ENCODE measurements around the gene GRM7. TPM values are rescaled to one million over a fixed set of nuclear protein-coding genes. Genes with fewer than 3 reads are reported as not detected.

GRM7 gene
- total and polyA plus RNA-seq, 9 of the 15 experiments (the other 6 are each of a cell fraction or from before 2014, with no cell fraction given) = not detected

- no peak for TF ChIP-seq ZBTB9 (CRISPR knock-in tag; IDR thresholded peaks at IDR 0.05)
- no peak for TF ChIP-seq PURB (CRISPR knock-in tag; IDR thresholded peaks at IDR 0.05; ENCODE audit: low read depth)
Measured at GRCh38 chr3:6989608-6990291, 128.8 kb downstream of the GRM7 start (continued).

- no TSS peak for BruUV-seq (replicated peaks)
- no peak overlapping the region for H3K4me2 ChIP-seq (ENCODE audit: insufficient read depth, low read length)
- H3K36me3 ChIP-seq (ENCODE audit: control insufficient read depth, insufficient read depth, low read length) = no peaks in the 10 kb centered on the region
- FAIRE-seq (no peak), DNase-seq (ENCODE audit: extremely low read depth in 1 of 4, low spot score in 3 of 4) (peak in 2 of 4 experiments; percentile 1 to 15), ATAC-seq (no peak)
- in situ Hi-C loops (cut with MboI) = no loop called here
- no peaks in the 10 kb centered on the region for H3K27me3 ChIP-seq (ENCODE audit: control insufficient read depth in 2 of 2, insufficient read depth in 2 of 2, low read length in 2 of 2)
- intact Hi-C loops (cut with micrococcal nuclease) = no loop called here
- H3K4me1 ChIP-seq (replicated peaks in 1 of 2; ENCODE audit: control insufficient read depth in 2 of 2, insufficient read depth in 2 of 2, low read length in 2 of 2) = no peaks in the 10 kb centered on the region
- H3K79me2 ChIP-seq (ENCODE audit: control insufficient read depth, insufficient read depth, low read length) = no peaks in the 10 kb centered on the region
- CTCF ChIA-PET (ENCODE audit: low intra/inter-chr PET ratio) = no interaction called here
- no peaks in the 10 kb centered on the region; the same call in 1 of the 2 replicates for H3K9me3 ChIP-seq (replicated peaks; ENCODE audit: control insufficient read depth, insufficient read depth, low read depth, low read length)
- no peak overlapping the region for H2AFZ ChIP-seq (ENCODE audit: low read depth, low read length)
- no peak overlapping the region for H3K9ac ChIP-seq (ENCODE audit: insufficient read depth in 1 of 2, low read depth in 2 of 2, low read length in 2 of 2)
- no peaks in the 10 kb centered on the region for H4K20me1 ChIP-seq (replicated peaks; ENCODE audit: control insufficient read depth, insufficient read depth, low read length)
- peak in 1 of 2 experiments; percentile 25; a peak in 1 of 4 replicates for TF ChIP-seq RAD21 (CRISPR knock-in tag; conservative IDR thresholded peaks at IDR 0.05 in 1 of 2, IDR thresholded peaks at IDR 0.05 in 1 of 2)
- no peak for TF ChIP-seq BCL6 (CRISPR knock-in tag; IDR thresholded peaks at IDR 0.05)
- TF ChIP-seq ARHGAP35 (IDR thresholded peaks at IDR 0.05; ENCODE audit: partially characterized antibody) = no peak
- TF ChIP-seq MTA2 (IDR thresholded peaks at IDR 0.05; ENCODE audit: low read depth) = no peak
- no peak for TF ChIP-seq RBM25 (IDR thresholded peaks at IDR 0.05; ENCODE audit: low read depth, low read length, severe bottlenecking)
- TF ChIP-seq CEBPB (tag; IDR thresholded peaks at IDR 0.05) = 0 out of 2 replicates have a peak, but pooled peaks have one; percentile 31
- WGBS (ENCODE audit: insufficient coverage, low coverage, missing lambda C conversion rate) = 1% methylated on average over 3 of the region's 3 CpGs
- POLR2A ChIA-PET = no interaction called here
- no peak overlapping the region for H3K4me3 ChIP-seq
- no peak overlapping the region for H3K27ac ChIP-seq (ENCODE audit: extremely low read depth, low read depth, low read length)
- H3K9me1 ChIP-seq (ENCODE audit: control insufficient read depth, insufficient read depth, low read length) = no peaks in the 10 kb centered on the region
Measured at GRCh38 chr3:6994081-6994668, 133.3 kb downstream of the GRM7 start.

Data from K562 (cell line).